Gastroesophageal sphincter (tissue), 4 donors: Measurements from ENCODE around the gene CFAP90. TPM values are rescaled to one million over a fixed set of nuclear protein-coding genes. Genes with fewer than 3 reads are reported as not detected.
A peak's percentile ranks its signal among the peaks of the same experiment; 100 is the strongest.

Source experiments
- ATAC-seq: fragments of 150-250 bp; one replicate; pipeline ENCODE4 v1.9.1; 2016; ENCODE audit warnings: mild to moderate bottlenecking, moderate library complexity
- H3K27ac ChIP-seq, 4 donors: fragments of 200-600 bp; sonication (generic) in 3 of 4; 1 replicate in 3 of 4; 2 replicates in 1 of 4; pipeline ENCODE4 v1.5.1; 2016 to 2019
- H3K27me3 ChIP-seq: fragments of 200-600 bp; sonication (generic); one replicate; pipeline ENCODE4 v1.5.1; 2019
- H3K36me3 ChIP-seq, 2 donors: fragments of 200-600 bp; sonication (generic); one replicate each; pipeline ENCODE4 v1.5.1; 2019; ENCODE audit warnings: control low read depth in 1 of 2
- H3K4me1 ChIP-seq, 3 donors: fragments of 200-600 bp; sonication (generic); 1 replicate in 2 of 3; 2 replicates in 1 of 3; pipeline ENCODE4 v1.5.1; 2016 to 2019; ENCODE audit warnings: control low read depth in 2 of 3
- H3K4me3 ChIP-seq, 2 donors: fragments of 200-600 bp; sonication (generic); one replicate each; pipeline ENCODE4 v1.5.1; 2019; ENCODE audit warnings: mild to moderate bottlenecking in 1 of 2, moderate library complexity in 1 of 2
- H3K9me3 ChIP-seq, 3 donors: fragments of 200-600 bp; sonication (generic); one replicate each; pipeline ENCODE4 v1.5.1; 2017 to 2019; ENCODE audit warnings: control low read depth in 2 of 3
- CTCF ChIP-seq, 4 experiments: fragments of 200-600 bp in 2 of 4; fragments of 450-650 bp in 2 of 4; sonication (generic) in 1 of 4; IDR thresholded peaks; one replicate each; pipeline ENCODE4 v1.5.1; 2017 to 2019; ENCODE audit warnings: antibody characterized with exemption in 4 of 4, mild to moderate bottlenecking in 2 of 4, moderate library complexity in 2 of 4
- EP300 ChIP-seq: sonication (generic); formaldehyde crosslinking; IDR thresholded peaks from one replicate; pipeline ENCODE4 v1.6.1; 2017; ENCODE audit warnings: antibody characterized with exemption, mild to moderate bottlenecking
- POLR2A ChIP-seq, 2 donors: fragments of 450-650 bp; IDR thresholded peaks; one replicate each; pipeline ENCODE4 v1.6.1; 2017; ENCODE audit warnings: antibody characterized with exemption in 2 of 2, mild to moderate bottlenecking in 2 of 2, moderate library complexity in 1 of 2
- POLR2AphosphoS5 ChIP-seq: sonication (generic); formaldehyde crosslinking; IDR thresholded peaks from one replicate; pipeline ENCODE4 v1.6.1; 2017; ENCODE audit warnings: antibody characterized with exemption
- WGBS, 2 donors: methylation state at CpG; one replicate each; pipeline ENCODE4 v1.1.5; 2018; ENCODE audit warnings: low coverage in 1 of 2; 5-methylcytosine and 5-hydroxymethylcytosine counted together
- total RNA-seq, 4 donors: library from RNA; depleted of rRNA; stranded (reverse); fragments of >200 nt; gene quantifications; one replicate each; pipeline ENCODE4 v1.1.0, GENCODE V29; 2016

Gene CFAP90
- under 1 TPM in 1 of 4 donors, not detected in 3; 0.54 TPM for total RNA-seq

- TF ChIP-seq CTCF (IDR thresholded peaks at IDR 0.05) (no peak), EP300 (no peak), POLR2AphosphoS5 (no peak)
- peaks cover 44% of the 10 kb centered on the region for H3K27me3 ChIP-seq
- H3K9me3 ChIP-seq = no peaks in the 10 kb centered on the region
- H3K4me1 ChIP-seq = peaks cover 0 to 26% (median 7%) of the 10 kb centered on the region in 3 donors
- H3K27ac ChIP-seq = peak within 1 kb of the TSS in 1 of 4 donors; percentile 32
- no peaks in the 10 kb centered on the region for H3K36me3 ChIP-seq
- ATAC-seq = peak; percentile 48
- peak within 1 kb of the TSS; percentile 22 to 60 for H3K4me3 ChIP-seq
- 0% methylated on average over 10 of the region's 76 CpGs; no CpG with 5 or more reads in 1 of the 2 donors for WGBS, 2 donors
Measured at GRCh38 chr5:7850395-7851239, at the start of gene CFAP90. CFAP90 (minus strand) TSS chr5:7851133; CDS start chr5:7851021, 112 bp downstream.

- peaks cover 13 to 100% of the 10 kb centered on the region in 2 donors for H3K36me3 ChIP-seq
- H3K27ac ChIP-seq = no peak overlapping the region
- H3K27me3 ChIP-seq = no peaks in the 10 kb centered on the region
- no peak overlapping the region for H3K4me3 ChIP-seq
- WGBS, 2 donors = 63 to 74% methylated on average over 3 to 5 of the region's 5 CpGs
- no peaks in the 10 kb centered on the region for H3K9me3 ChIP-seq
- no peak for ATAC-seq
- no peaks in the 10 kb centered on the region for H3K4me1 ChIP-seq
- TF ChIP-seq EP300 (no peak), POLR2AphosphoS5 (no peak), CTCF (IDR thresholded peaks at IDR 0.05) (no peak), POLR2A (IDR thresholded peaks at IDR 0.05) (no peak)
Measured at GRCh38 chr5:7897014-7897600, 46.2 kb upstream of the CFAP90 start.

- H3K4me1 ChIP-seq = no peaks in the 10 kb centered on the region
- H3K27ac ChIP-seq = no peak overlapping the region
- 57 to 71% methylated on average over 2 of the region's 2 CpGs for WGBS, 2 donors
- H3K36me3 ChIP-seq = peaks cover 13 to 99% of the 10 kb centered on the region in 2 donors
- no peaks in the 10 kb centered on the region for H3K27me3 ChIP-seq
- no peak overlapping the region for H3K4me3 ChIP-seq
- no peak for ATAC-seq
- TF ChIP-seq POLR2AphosphoS5 (no peak), EP300 (no peak), CTCF (IDR thresholded peaks at IDR 0.05) (no peak), POLR2A (IDR thresholded peaks at IDR 0.05) (no peak)
- H3K9me3 ChIP-seq = no peaks in the 10 kb centered on the region
Measured at GRCh38 chr5:7894860-7895259, 43.9 kb upstream of the CFAP90 start.

GRCh38 chr5:7894439-7894838 is 43.5 kb upstream of the CFAP90 start:
- TF ChIP-seq CTCF (IDR thresholded peaks at IDR 0.05) (no peak), EP300 (no peak)
- no peaks in the 10 kb centered on the region for H3K4me1 ChIP-seq
- 61 to 74% methylated on average over 3 to 5 of the region's 5 CpGs for WGBS, 2 donors
- no peaks in the 10 kb centered on the region for H3K27me3 ChIP-seq
- no peak overlapping the region for H3K4me3 ChIP-seq
- no peak overlapping the region for H3K27ac ChIP-seq
- H3K9me3 ChIP-seq = no peaks in the 10 kb centered on the region
- H3K36me3 ChIP-seq = peaks cover 13 to 99% of the 10 kb centered on the region in 2 donors
- ATAC-seq = no peak
